ENCODE measurements around the gene ADIRF. TPM values are rescaled to one million over a fixed set of nuclear protein-coding genes. Genes with fewer than 3 reads are reported as not detected.
"Not testable (repeated sequence)": the region's sequence is repeated elsewhere in the genome, so short reads cannot be mapped to it uniquely, and the experiment has no call there.

Gene ADIRF
- total RNA-seq = 10.1 and 37.7 TPM in 2 replicates

DNA sequence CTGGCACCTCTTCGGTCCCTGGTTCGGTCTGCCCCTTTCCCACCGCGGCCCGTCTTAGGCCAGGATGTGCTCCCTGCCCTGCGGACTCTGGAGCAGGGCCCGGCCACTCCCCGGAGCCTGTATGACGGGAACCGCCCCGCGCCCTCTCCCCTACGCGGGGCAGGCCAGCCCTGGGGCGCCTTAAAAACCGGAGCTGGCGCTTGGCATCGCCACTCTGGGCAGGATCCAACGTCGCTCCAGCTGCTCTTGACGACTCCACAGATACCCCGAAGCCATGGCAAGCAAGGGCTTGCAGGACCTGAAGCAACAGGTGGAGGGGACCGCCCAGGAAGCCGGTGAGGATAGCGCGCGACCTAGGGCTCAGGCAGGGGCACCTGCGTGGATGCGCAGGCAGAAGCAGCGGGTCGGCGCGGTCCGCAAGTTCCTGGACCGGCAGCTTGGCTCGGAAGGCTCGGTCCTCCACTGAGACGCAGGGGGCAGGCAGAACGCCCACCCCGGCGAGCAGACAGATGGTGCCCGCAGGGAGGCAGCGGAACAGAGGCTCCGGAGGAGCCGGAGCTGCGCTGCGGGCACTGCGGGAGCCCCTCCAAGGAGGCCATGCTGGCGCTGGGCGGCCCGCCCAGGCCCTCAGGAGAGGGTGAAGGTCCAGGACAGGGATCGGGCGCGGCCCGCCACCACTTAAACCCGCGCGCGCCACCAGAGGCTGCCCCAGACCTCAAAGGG is at the start of gene ADIRF:
Gene ADIRF (plus strand): TSS at position 212 of the 723 bp plus-strand sequence. CDS start 63 bp downstream, at position 275.
- peak; percentile 23 to 36 for DNase-seq (ENCODE audit: low read depth in 2 of 2)

DNA sequence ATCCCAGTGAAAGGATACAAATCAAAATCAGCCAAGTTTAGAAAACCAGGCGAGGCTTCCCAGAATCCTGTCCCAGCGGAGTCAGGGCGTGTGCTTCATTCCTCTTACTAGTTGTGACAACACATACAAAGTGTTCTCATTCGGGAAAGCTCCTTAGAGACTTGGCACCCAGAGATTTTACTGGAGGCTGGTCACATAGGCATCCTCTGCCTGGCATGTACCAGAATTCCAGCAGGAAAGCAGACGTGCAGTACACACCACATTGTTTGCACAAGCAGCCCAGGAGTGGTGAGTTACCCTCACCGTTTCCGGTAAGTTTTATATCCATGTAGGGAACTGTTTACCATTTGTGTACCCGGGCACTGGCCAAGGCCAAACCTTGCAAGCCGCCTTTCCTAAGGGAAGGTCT is 45.7 kb upstream of the ADIRF start:
- DNase-seq (ENCODE audit: low read depth in 2 of 2) = no peak

DNA sequence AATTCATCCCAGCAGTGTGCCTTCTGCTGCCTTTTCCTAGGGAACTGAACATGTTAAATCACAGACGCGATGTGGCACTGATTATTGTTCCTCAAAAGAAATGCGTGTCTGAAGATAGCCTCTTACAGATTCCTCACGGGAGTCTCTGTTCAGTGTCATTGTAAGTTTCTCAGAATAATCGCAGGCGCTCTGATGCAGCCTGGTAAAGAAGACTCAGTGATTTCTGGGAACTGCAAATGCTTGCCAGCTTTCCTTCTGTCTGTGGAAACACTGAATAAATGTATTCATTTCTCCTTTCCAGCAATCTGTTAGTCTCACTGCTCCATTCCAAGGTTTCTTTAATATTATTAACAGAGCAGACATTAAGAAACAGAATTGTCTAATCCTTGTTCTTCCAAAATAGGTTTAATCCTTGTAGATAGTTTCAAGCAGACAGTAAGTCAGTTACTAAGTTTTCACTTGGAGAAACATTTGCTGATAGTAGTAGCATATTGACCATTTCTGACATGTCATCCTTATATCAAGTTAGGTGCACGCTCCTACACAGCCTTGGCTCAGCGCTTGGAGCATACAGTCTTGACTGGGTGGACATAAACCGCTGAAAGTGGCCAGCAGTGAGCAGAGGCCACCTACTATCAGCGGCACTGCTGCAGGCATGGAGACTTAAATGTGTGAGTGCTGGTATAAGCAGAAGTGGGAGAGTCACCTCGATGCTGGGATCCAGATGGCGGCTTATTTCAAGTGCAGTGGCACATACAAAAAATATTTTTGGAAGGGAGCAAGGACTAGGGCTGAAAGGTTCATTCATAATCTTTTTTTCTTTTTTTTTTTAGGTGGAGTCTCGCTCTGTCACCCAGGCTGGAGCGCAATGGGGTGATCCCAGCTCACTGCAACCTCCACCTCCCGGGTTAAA is 38.6 kb upstream of the ADIRF start:
- no peak for DNase-seq (ENCODE audit: low read depth in 2 of 2)

- DNase-seq (ENCODE audit: low read depth in 2 of 2) = peak in 1 of 2 donors; percentile 16
These were observed 36.4 kb upstream of the ADIRF start for GRCh38 chr10:86931872-86932271.

GRCh38 chr10:86932674-86933073 is 35.6 kb upstream of the ADIRF start:
- DNase-seq (ENCODE audit: low read depth in 2 of 2) = no peak

- not testable (repeated sequence) for DNase-seq (ENCODE audit: low read depth in 2 of 2)
These were observed 34.0 kb upstream of the ADIRF start for GRCh38 chr10:86934162-86934711.

GRCh38 chr10:86936661-86937501 is 31.4 kb upstream of the ADIRF start:
- peak in 1 of 2 donors; percentile 34 for DNase-seq (ENCODE audit: low read depth in 2 of 2)

DNA sequence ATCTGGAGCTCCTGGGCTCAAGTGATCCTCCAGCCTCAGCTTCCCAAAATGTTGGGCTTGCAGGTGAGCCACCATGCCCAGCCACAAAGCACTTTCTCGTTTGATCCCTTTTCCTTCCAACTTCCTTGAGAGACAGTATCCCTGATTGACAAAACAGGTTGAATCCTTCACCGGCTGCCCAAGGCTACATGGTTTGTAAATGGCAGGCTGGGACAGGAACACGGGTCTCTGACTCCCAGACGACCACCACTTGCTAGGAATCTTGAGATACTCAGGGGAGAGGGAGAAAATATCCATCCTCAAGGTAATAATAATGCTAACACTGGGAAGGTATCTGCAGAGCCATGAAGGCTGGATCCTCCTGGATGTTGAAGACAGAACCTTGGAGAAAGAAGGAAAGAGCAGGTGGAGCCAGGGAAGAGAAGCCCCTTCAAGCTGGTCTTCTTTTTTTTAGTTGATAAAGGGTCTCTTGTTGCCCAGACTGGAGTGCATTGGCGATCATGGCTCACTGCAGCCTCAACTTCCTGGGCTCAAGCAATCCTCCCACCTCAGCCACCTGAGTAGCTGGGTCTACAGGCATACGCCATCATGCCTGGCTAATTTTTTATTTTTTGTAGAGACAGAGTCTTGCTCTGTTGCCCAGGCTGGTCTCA is 30.7 kb upstream of the ADIRF start:
- DNase-seq (ENCODE audit: low read depth in 2 of 2) = no peak

DNA sequence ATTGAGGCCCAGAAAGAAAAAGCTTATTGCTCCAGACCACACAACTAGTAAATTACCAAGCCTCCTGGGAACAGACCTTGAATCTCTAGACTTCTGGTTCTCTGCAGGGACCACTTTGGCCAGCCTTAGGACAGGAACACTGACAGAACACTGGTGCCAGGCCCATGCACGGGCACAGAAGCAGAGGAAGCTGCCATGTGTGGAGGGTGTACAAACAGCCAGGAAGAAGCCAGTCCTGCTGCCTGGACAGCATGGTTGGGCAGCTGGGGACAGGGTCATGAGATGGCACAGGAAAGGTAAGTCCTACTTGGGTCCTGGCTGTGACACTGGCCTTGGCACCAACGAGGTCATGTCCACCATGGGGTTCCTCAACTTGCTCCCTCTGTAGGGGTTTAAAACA is 30.0 kb upstream of the ADIRF start:
- no peak for DNase-seq (ENCODE audit: low read depth in 2 of 2)

DNA sequence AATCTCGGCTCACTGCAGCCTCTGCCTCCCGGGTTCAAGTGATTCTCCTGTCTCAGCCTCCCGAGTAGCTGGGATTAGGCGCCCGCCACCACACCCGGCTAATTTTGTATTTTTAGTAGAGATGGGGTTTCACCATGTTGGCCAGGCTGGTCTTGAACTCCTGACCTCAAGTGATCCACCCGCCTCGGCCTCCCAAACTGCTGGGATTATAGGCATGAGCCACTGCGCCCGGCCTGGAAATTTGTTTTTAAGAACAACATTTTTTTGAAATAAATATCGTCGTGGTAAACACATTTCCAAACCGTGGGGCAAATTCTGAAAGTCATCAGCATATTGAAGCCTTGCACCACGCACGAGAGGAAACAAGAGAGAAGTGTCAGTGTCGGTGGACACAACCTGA is 28.2 kb upstream of the ADIRF start:
- not testable (repeated sequence) for DNase-seq (ENCODE audit: low read depth in 2 of 2)

DNA sequence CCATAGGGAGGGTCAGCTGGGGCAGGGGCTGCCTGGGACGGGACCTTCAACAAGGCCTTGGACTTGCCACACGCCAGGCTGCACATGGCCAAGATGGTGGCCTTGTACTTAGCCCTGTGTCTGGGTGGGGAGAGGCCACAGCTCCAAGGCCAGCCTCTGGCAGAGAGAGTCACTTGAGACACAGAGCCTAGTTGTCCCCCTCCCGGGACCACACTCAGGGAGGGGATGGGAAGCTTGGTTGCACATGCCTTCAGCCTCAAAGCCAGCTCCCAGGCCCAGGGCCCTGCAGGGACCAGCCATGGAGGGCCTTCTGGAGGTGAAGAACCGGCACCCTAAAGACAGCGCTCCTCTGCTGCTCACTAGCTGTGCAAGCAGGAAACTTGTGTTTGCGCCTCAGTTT is 27.6 kb upstream of the ADIRF start:
- DNase-seq (ENCODE audit: low read depth in 2 of 2) = no peak

DNA sequence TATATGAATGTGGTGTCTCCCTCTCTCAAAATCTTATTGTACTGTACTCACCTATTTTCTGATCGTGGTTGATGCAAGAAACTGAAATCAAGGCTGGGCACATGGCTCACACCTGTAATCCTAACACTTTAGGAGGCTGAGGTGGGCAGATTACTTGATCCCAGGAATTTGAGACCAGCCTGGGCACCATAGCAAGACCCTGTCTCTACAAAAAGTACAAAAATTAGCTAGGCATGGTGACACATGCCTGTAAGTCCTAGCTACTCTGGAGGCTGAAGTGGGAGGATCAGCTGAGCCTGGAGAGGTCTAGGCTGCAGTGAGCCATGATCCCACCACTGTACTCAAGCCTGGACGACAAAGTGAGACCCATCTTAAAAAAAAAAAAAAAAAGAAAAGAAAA is 26.9 kb upstream of the ADIRF start:
- DNase-seq (ENCODE audit: low read depth in 2 of 2) = no peak

DNA sequence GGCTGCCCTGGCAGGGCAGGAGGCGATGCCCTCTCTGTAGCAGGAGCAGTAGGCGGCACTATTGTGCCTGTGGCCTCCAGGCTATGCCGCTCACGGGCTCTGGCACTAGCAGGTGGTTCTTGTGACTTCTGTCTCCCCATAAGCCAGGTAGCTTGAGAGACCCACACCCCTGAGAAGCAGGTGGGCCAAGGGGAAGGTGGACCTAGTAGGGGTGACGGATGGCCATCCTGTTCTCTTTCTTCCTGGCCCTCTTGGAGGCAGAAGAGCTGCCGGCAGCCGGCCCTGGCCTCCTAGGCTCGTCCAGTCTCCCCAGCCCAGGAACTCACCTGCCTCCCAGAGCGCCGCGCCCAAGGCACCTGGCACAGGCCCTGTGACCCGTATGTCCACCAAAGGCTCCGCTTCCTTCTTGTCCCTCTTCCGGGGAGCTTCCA is 26.3 kb upstream of the ADIRF start:
- DNase-seq (ENCODE audit: low read depth in 2 of 2) = no peak

GRCh38 chr10:86942441-86943315 is 25.6 kb upstream of the ADIRF start:
- DNase-seq (ENCODE audit: low read depth in 2 of 2) = no peak

DNA sequence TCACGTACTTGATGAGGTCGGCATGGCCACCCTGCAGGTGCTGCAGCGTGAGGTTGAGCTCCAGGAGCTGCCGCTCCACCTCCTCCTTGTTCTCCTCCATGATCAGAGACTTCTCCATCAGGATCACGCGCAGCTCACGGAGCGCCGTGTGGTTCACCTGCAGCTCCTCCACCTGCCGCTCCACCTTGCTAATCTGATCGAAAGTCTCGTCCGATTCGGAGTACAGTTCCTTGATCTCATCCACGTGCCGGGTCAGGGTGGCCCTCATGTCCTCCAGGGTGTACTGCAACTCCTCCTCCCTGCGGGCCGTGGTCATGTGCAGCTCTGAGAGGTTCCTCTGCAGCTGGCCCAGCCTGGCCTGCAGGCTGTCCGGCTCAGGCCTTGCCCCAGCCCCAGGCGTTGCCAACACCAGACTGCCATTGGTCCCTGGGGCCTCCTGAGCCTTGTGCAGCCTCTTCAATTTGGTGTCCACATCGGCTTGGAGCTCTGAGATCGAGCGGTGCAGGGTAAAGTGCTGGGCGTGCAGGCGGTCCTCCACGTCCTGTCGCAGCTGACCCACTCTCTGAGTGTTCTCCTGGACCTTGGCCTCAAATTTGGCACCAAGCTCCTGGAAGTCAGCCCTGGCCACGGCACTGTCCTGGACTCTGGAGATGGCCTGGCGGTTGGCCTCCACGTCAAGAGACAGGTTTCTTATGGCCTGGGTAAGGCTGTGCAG is 24.8 kb upstream of the ADIRF start:
- no peak for DNase-seq (ENCODE audit: low read depth in 2 of 2)

GRCh38 chr10:86944031-86944419 is 24.3 kb upstream of the ADIRF start:
- DNase-seq (ENCODE audit: low read depth in 2 of 2) = no peak

- no peak for DNase-seq (ENCODE audit: low read depth in 2 of 2)
These were observed 23.8 kb upstream of the ADIRF start for GRCh38 chr10:86944471-86944870.

DNA sequence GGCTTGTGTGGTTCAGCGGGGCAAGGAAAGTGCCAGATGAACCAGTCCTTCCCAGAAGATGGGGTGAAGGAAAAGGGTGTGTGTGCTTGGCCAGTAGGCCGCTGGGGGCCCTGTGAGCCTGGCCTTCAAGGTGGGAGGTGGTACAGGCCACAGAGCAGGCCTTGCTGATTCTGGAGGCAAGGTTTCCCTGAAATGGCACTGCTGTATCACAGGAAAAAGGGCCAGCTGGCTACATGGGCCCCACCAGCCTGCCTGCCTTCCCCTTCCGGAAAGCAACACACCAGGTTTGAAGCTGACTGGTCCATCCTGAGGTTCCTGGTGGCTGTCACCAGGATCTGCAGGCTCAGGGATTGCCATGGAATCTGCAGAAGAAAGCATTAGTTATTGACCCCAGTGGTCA is 23.4 kb upstream of the ADIRF start:
- no peak for DNase-seq (ENCODE audit: low read depth in 2 of 2)
